Muscle of leg (tissue), 11 donors: ENCODE results near the gene MMAB. TPM values are rescaled to one million over a fixed set of nuclear protein-coding genes. Genes with fewer than 3 reads are reported as not detected.
A peak's percentile ranks its signal among the peaks of the same experiment; 100 is the strongest.

Experiments
- DNase-seq: peaks from one replicate; pipeline ENCODE4 v3.0.0; 2013
- H3K27ac ChIP-seq: one replicate; pipeline ENCODE4 v1.5.1; 2013; ENCODE audit warnings: mild to moderate bottlenecking, low read length, control low read depth
- H3K27me3 ChIP-seq: one replicate; pipeline ENCODE4 v1.6.1; 2013; ENCODE audit warnings: low read length; ENCODE audit not compliant: control insufficient read depth, insufficient read depth
- H3K36me3 ChIP-seq: one replicate; pipeline ENCODE4 v1.6.1; 2013; ENCODE audit warnings: low read length; ENCODE audit not compliant: control insufficient read depth, insufficient read depth
- H3K4me1 ChIP-seq: one replicate; pipeline ENCODE4 v1.6.1; 2013; ENCODE audit warnings: low read length; ENCODE audit not compliant: control insufficient read depth, insufficient read depth
- H3K4me3 ChIP-seq: one replicate; pipeline ENCODE4 v1.5.1; 2013; ENCODE audit warnings: low read length, control low read depth
- H3K9me3 ChIP-seq: replicated peaks from 2 replicates; pipeline ENCODE4 v1.6.1; 2013; ENCODE audit warnings: low read depth, low read length; ENCODE audit not compliant: control insufficient read depth
- WGBS: methylation state at CpG from one replicate; pipeline ENCODE4 v1.1.5; 2013; ENCODE audit warnings: missing lambda C conversion rate; ENCODE audit not compliant: insufficient coverage; 5-methylcytosine and 5-hydroxymethylcytosine counted together
- polyA plus RNA-seq, 8 donors: library from polyadenylated mRNA; unstranded; fragments of 120-200 nt; gene quantifications; one replicate each; pipeline versions ENCODE4 v1.2.1 to v1.2.3, GENCODE V29; 2013; ENCODE audit warnings: inconsistent platforms in 1 of 8, low replicate concordance in 1 of 8; ENCODE audit not compliant: insufficient read length in 8 of 8, insufficient read depth in 1 of 8
- total RNA-seq: library from RNA; stranded (reverse); fragments of 120-200 nt; gene quantifications from one replicate; pipeline ENCODE4 v1.2.4, GENCODE V29; 2013

The MMAB gene
- total and polyA plus RNA-seq, 9 donors: 23.1 to 36.4 (median 28.7) TPM

DNA sequence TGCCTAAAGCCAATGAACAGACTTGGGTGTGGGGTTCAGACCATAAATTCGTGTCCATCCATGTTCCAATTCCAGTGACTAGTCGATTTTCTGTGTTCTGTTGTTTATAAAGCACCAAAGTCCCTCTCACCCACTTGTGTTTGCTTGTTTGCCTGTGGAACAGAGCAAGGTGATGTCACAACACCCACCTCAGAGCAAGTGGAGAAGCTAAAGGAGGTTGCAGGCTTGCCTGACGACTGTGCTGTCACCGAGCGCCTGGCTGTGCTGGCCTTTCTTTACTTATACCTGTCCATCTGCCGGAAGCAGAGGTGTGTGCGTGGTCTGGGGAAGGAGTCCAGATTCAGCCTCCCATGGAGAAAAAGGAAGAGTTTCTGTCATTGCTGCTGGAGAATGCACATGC, 6.3 kb upstream of the MMAB start:
- Histone ChIP-seq H3K36me3 (peaks cover 74% of the 10 kb centered on the region), H3K4me3 (no peak overlapping the region), H3K9me3 (no peaks in the 10 kb centered on the region), H3K27me3 (no peaks in the 10 kb centered on the region), H3K4me1 (peaks cover 3% of the 10 kb centered on the region), H3K27ac (no peak overlapping the region)
- no peak for DNase-seq
- 89% methylated on average over 3 of the region's 7 CpGs for WGBS

DNA sequence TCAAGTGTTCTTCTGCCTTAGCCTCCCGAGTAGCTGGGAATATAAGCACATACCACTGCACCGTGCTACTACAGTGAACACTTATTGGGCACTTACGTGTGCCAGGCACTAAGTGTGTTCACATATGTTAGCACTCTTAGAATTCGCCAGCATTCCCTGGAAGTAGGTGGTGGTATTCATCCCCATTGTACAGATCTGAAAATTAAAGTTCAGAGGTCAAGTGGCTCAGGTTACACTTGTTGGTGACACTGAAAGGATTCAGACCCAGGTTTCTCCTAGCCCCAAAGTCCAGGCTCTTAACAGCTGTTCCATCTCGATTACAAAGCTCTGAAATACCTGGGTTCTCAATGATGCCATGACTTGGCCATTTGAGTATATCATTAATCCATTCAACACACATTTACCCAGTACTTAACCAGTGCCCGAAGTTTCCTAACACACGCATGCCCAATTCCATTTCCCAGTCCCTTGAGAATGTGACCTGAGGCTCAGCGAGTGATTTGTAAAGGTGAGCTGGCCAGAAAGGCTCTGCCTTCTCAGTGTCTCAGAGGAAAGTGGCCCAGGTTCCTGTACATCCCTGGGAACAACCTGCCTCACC, 5.1 kb upstream of the MMAB start:
- Histone ChIP-seq H3K4me1 (peaks cover 10% of the 10 kb centered on the region), H3K36me3 (peaks cover 71% of the 10 kb centered on the region), H3K4me3 (no peak overlapping the region), H3K27ac (no peak overlapping the region), H3K27me3 (no peaks in the 10 kb centered on the region), H3K9me3 (no peaks in the 10 kb centered on the region)
- DNase-seq: no peak
- 97% methylated on average over 5 of the region's 8 CpGs for WGBS

DNA sequence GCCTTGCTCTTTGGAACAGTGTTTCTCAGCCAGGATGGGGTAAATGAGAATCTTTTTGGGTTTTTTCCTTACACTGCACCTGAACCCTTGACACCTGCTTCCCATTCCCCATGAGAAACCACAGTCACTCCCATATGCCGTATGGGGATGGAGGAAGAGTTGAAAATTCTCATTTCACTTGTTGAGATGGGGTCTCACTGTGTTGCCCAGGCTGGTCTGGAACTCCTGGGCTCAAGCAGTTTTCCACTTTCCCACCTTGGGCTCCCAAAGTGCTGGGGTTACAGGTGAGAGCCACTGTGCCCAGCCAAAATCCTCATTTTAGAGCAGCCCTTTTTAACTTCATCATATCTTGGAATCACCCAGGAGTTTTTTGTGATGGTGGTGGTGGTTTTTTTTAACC, 4.0 kb upstream of the MMAB start:
- H3K27me3 ChIP-seq: no peaks in the 10 kb centered on the region
- H3K4me3 ChIP-seq: no peak overlapping the region
- H3K9me3 ChIP-seq: no peaks in the 10 kb centered on the region
- WGBS: no CpG with 5 or more reads among the region's 1 CpG
- no peak for DNase-seq
- H3K36me3 ChIP-seq: peaks cover 66% of the 10 kb centered on the region
- H3K27ac ChIP-seq: no peak overlapping the region
- peaks cover 16% of the 10 kb centered on the region for H3K4me1 ChIP-seq

DNA sequence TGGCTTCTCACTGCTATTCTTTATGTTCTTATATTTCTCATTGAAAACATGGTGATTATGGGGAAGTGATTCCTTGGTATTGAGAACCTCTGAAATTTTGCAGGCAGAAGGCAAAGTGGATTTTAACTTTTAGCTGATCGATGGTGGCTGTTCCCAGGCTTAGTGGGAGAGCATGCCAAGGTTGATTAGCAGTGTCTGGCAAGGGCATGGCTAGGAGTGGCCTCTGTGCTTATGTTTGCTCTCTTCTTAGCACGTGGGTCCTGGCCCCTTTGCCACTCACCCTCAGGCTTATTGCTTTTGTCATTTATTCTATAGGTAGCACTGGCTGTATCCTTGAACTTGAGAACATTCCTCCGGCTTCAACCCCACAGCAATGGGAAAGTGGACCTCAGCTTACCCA, 2.4 kb upstream of the MMAB start:
- Histone ChIP-seq H3K4me1 (peaks cover 17% of the 10 kb centered on the region), H3K9me3 (no peaks in the 10 kb centered on the region), H3K4me3 (no peak overlapping the region), H3K36me3 (peaks cover 50% of the 10 kb centered on the region), H3K27ac (no peak overlapping the region), H3K27me3 (no peaks in the 10 kb centered on the region)
- 82% methylated on average over 2 of the region's 3 CpGs for WGBS
- DNase-seq: no peak

DNA sequence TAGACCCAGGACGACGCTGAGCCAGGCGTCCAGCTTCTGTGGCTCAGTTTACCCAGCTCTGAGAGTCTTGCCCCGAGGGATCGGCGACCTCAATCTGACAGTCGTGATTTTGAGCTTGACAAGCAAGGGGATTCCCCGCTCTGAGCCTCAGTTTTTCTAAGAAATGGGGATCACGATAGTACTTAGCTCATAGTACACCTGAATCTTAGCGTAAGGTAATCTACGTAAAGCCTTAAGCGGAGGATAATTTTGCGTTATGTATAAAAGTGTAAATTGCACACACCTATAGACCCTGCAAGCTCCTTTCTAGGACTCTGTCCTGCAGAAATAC, 575 bp upstream of the MMAB start:
- H3K36me3 ChIP-seq: peaks cover 45% of the 10 kb centered on the region
- H3K27me3 ChIP-seq: no peaks in the 10 kb centered on the region
- no peaks in the 10 kb centered on the region for H3K9me3 ChIP-seq
- DNase-seq: no peak
- WGBS: 3% methylated on average over 9 of the region's 13 CpGs
- H3K4me3 ChIP-seq: peak overlapping the region; percentile 89
- H3K27ac ChIP-seq: no peak overlapping the region
- peaks cover 17% of the 10 kb centered on the region for H3K4me1 ChIP-seq

DNA sequence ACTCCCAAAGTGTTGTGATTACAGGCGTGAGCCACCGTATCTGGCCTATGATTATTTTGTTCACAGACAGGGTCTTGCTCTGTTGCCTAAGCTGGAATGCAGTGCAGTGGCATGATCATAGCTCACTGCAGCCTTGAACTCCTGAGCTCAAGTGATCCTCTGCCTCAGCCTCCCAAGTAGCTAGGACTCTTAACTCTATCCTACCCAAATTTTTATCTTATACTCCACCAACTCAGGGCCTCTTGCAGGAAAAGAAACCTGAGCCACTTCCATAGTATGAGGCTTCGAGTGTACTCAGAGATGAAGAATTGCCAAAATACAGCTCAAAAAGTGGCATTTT, 828 bp downstream of the MMAB start:
- H3K4me1 ChIP-seq: peaks cover 17% of the 10 kb centered on the region
- H3K9me3 ChIP-seq: no peaks in the 10 kb centered on the region
- no peaks in the 10 kb centered on the region for H3K27me3 ChIP-seq
- H3K27ac ChIP-seq: peak overlapping the region; percentile 83
- 88% methylated on average over 2 of the region's 3 CpGs for WGBS
- DNase-seq: no peak
- peaks cover 38% of the 10 kb centered on the region for H3K36me3 ChIP-seq
- peak overlapping the region; percentile 89 for H3K4me3 ChIP-seq

DNA sequence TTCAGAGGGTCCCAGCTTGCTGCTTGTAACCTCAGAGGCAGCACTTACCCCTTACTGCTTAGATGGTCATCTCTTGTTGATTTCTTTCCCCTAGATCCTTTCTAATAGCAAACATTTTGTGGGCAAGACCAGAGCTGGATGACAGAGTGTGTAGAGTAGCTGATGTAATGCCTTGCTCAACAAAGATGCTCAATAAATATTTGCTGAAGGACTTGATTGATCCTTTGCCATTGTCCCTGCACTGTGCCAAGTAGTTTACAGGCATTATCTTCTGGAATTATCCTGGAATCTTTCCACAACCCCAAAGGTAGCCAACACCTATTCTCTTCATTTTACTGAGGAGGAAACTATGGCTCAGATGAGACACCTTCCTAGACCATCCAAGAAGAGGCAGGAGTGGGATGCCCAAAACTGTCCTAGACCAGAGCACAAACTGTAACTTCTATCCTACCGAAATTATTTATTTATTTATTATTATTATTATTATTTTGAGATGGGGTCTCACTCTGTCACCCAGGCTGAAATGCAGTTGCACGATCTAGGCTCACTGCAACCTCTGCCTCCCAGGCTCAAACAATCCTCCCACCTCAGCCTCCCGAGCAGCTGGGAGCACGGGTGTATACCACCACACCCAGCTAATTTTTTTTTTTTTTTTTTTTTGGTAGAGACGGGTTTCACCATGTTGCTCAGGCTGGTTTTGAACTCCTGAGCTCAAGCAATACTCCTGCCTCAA, 1.4 kb downstream of the MMAB start:
- Histone ChIP-seq H3K9me3 (no peaks in the 10 kb centered on the region), H3K4me1 (peaks cover 17% of the 10 kb centered on the region), H3K27me3 (no peaks in the 10 kb centered on the region), H3K4me3 (no peak overlapping the region), H3K36me3 (peaks cover 37% of the 10 kb centered on the region), H3K27ac (no peak overlapping the region)
- no peak for DNase-seq
- WGBS: no CpG with 5 or more reads among the region's 5 CpGs

DNA sequence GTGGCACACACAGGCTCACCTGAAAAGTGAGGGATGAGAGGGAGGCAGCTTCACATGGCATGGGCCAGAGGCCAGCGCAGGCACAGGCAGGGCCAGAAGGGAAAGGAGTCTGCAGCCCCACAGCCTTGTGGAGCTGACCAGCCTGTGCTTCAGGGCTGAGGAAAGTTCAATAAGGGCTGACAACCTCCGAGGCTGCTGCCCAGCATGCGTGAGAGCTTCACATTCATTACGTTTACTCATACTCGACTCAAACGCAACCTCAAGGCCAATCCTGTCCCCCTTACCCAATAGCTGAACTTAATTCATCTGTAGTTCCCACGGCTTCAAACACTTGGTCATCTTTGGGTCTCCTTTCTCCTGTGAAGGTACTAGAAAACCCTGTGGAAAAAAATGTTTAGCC, 4.8 kb downstream of the MMAB start:
- no peak overlapping the region for H3K27ac ChIP-seq
- no peaks in the 10 kb centered on the region for H3K9me3 ChIP-seq
- H3K27me3 ChIP-seq: no peaks in the 10 kb centered on the region
- H3K4me1 ChIP-seq: peaks cover 10% of the 10 kb centered on the region
- 90% methylated on average over 7 of the region's 7 CpGs for WGBS
- no peak overlapping the region for H3K4me3 ChIP-seq
- no peak for DNase-seq
- peaks cover 50% of the 10 kb centered on the region for H3K36me3 ChIP-seq

DNA sequence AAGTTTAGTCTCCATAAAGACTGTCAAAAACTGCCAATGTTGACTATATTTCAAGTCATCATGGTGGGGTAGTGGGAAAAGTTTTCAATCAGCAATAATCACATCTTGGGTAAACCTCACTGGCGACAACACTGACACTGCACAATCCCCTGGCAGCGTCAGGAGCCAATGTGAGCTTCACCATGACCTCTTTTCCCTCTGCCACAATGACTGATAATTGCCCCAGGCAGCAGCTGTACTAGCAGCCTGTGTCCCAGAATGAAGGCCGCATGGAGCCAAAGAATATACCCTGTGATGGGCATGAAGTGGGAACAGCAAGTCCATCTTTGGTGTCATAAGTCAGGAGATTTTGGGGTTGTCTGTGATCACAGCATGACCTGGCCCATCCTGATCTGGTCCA, 5.3 kb downstream of the MMAB start:
- no peak for DNase-seq
- WGBS: no CpG with 5 or more reads among the region's 3 CpGs
- peaks cover 11% of the 10 kb centered on the region for H3K4me1 ChIP-seq
- no peak overlapping the region for H3K27ac ChIP-seq
- H3K27me3 ChIP-seq: no peaks in the 10 kb centered on the region
- no peaks in the 10 kb centered on the region for H3K9me3 ChIP-seq
- no peak overlapping the region for H3K4me3 ChIP-seq
- peaks cover 55% of the 10 kb centered on the region for H3K36me3 ChIP-seq

DNA sequence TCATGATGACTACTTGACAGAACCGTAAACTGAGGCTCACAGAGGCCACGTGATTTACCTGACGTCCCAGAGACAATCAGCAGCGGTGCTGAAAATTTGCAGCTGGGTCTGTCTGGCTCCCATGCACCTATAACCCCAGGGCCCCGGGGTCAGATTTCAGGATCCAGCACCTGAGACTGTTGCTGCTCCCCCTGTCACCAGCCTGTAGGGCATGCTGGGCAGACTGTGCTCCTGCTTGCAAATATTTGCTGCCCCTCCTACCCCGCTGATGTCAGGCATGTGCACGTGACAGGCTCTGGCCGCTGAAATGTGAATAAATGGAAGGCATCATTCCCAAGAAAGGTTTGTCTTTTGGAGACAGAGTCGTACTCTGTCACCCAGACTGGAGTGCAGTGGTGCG, 6.0 kb downstream of the MMAB start:
- Histone ChIP-seq H3K9me3 (no peaks in the 10 kb centered on the region), H3K4me3 (no peak overlapping the region), H3K27me3 (no peaks in the 10 kb centered on the region), H3K4me1 (peaks cover 5% of the 10 kb centered on the region), H3K27ac (no peak overlapping the region), H3K36me3 (peaks cover 61% of the 10 kb centered on the region)
- no peak for DNase-seq
- 91% methylated on average over 9 of the region's 10 CpGs for WGBS

DNA sequence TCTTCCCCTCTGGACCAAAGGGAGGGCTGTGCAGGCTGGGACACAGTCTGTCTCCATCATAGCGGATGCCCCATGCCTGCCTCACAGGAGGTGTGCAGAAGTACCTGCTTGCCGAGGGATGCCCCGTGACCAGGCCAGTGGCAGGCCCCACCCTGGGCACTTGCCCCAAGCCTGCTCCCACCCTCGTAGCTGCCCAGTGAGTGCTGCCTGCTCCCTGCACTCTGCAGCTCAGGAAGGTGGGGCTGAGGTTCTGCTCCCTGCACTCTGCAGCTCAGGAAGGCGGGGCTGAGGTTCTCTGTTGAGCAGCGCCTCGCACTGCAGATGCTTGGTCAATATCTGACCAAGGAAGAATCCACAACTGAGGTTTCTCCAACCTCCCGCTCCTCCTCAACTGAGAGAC, 6.9 kb downstream of the MMAB start:
- no peaks in the 10 kb centered on the region for H3K27me3 ChIP-seq
- H3K4me3 ChIP-seq: no peak overlapping the region
- 89% methylated on average over 8 of the region's 8 CpGs for WGBS
- H3K27ac ChIP-seq: no peak overlapping the region
- DNase-seq: no peak
- no peaks in the 10 kb centered on the region for H3K9me3 ChIP-seq
- peaks cover 70% of the 10 kb centered on the region for H3K36me3 ChIP-seq
- H3K4me1 ChIP-seq: peaks cover 5% of the 10 kb centered on the region
